ENCODE measurements around the gene FADS1. TPM values are rescaled to one million over a fixed set of nuclear protein-coding genes. Genes with fewer than 3 reads are reported as not detected.

FADS1 gene
- total RNA-seq, 2 experiments from 2014 or later: not detected

DNA sequence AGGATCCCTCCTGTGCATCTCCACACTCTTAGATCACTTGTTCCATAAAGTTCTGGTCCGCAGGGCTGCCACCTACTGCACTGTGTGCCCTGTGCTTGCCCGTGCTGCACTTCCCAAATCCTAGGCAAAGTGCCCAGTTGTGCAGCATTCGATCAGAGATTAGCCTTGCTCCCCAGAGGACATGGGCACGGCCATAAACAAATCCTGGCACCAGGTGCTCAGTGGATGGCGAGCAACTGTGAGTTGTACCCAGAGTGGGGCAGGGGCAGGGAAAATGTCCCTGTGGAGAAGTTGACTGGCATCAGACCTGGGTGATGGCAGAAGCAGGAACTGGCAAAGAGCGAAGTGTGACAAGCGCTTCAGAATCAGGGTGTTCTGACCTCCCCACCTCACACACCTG, 16.0 kb upstream of the FADS1 start:
- TF ChIP-seq EZH2phosphoT487 (IDR thresholded peaks at IDR 0.05; ENCODE audit: borderline replicate concordance, low read depth, low read length) (no peak), CTCF (conservative IDR thresholded peaks at IDR 0.05; ENCODE audit: low read length) (no peak)
- ChIA-PET POLR2A (no interaction called here), CTCF (ENCODE audit: unreplicated experiment) (no interaction called here)
- BruUV-seq (replicated peaks): no TSS peak
- no peak for DNase-seq (ENCODE audit: low spot score)
- intact Hi-C loops (cut with micrococcal nuclease; ENCODE audit: unreplicated experiment): no loop called here
- Histone ChIP-seq H3K9me3 (ENCODE audit: low read length) (no peaks in the 10 kb centered on the region), H3K4me1 (ENCODE audit: insufficient read depth, low read length, poor library complexity, severe bottlenecking) (peaks cover 31% of the 10 kb centered on the region), H2AFZ (ENCODE audit: low read length) (no peak overlapping the region), H3K4me3 (ENCODE audit: low read depth, low read length, poor library complexity, severe bottlenecking) (no peak overlapping the region), H3K4me2 (ENCODE audit: low read length) (no peak overlapping the region), H4K20me1 (ENCODE audit: insufficient read depth, low read length) (no peaks in the 10 kb centered on the region), H3K36me3 (ENCODE audit: insufficient read depth, low read length) (no peaks in the 10 kb centered on the region), H3K79me2 (ENCODE audit: insufficient read depth, low read depth, low read length) (no peaks in the 10 kb centered on the region), H3K9me2 (ENCODE audit: insufficient read depth, low read length) (no peaks in the 10 kb centered on the region), H3K27ac (ENCODE audit: low read depth, low read length, poor library complexity, severe bottlenecking) (no peak overlapping the region)

DNA sequence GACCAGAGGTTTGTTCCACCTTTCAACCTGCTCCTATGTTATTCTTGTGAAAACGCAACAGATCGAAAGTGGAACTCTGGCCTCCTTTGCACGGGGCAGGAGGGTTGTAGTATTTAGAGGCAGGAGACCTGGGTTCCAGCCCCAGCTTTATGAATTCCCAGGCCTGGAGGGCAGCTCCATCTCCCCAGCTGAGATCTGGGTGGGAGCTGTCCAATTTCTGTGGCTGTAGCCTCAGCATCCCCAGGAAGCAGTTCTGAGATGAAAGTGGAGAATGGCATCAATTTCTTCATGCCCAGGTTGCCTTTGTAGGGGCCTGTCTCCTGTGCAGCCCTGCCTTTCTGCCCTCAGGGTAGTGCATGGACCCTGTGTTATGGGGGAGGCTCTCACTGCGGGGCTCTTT, 15.4 kb upstream of the FADS1 start:
- Histone ChIP-seq H3K79me2 (ENCODE audit: insufficient read depth, low read depth, low read length) (no peaks in the 10 kb centered on the region), H3K4me1 (ENCODE audit: insufficient read depth, low read length, poor library complexity, severe bottlenecking) (peaks cover 31% of the 10 kb centered on the region), H3K4me2 (ENCODE audit: low read length) (no peak overlapping the region; the same call in 1 of the 2 replicates), H3K27ac (ENCODE audit: low read depth, low read length, poor library complexity, severe bottlenecking) (no peak overlapping the region), H2AFZ (ENCODE audit: low read length) (no peak overlapping the region), H3K9me3 (ENCODE audit: low read length) (no peaks in the 10 kb centered on the region), H3K36me3 (ENCODE audit: insufficient read depth, low read length) (no peaks in the 10 kb centered on the region), H3K4me3 (ENCODE audit: low read depth, low read length, poor library complexity, severe bottlenecking) (no peak overlapping the region), H4K20me1 (ENCODE audit: insufficient read depth, low read length) (no peaks in the 10 kb centered on the region), H3K9me2 (ENCODE audit: insufficient read depth, low read length) (no peaks in the 10 kb centered on the region)
- DNase-seq (ENCODE audit: low spot score): no peak
- no TSS peak for BruUV-seq (replicated peaks)
- TF ChIP-seq CTCF (conservative IDR thresholded peaks at IDR 0.05; ENCODE audit: low read length) (no peak), EZH2phosphoT487 (IDR thresholded peaks at IDR 0.05; ENCODE audit: borderline replicate concordance, low read depth, low read length) (no peak)
- intact Hi-C loops (cut with micrococcal nuclease; ENCODE audit: unreplicated experiment): no loop called here
- ChIA-PET CTCF (ENCODE audit: unreplicated experiment) (no interaction called here), POLR2A (no interaction called here)

GRCh38 chr11:61830237-61831105, 13.7 kb upstream of the FADS1 start:
- Histone ChIP-seq H3K36me3 (ENCODE audit: insufficient read depth, low read length) (no peaks in the 10 kb centered on the region), H3K27ac (ENCODE audit: low read depth, low read length, poor library complexity, severe bottlenecking) (no peak overlapping the region), H3K4me3 (ENCODE audit: low read depth, low read length, poor library complexity, severe bottlenecking) (no peak overlapping the region), H2AFZ (ENCODE audit: low read length) (no peak overlapping the region), H3K9me2 (ENCODE audit: insufficient read depth, low read length) (no peaks in the 10 kb centered on the region), H4K20me1 (ENCODE audit: insufficient read depth, low read length) (no peaks in the 10 kb centered on the region), H3K4me2 (ENCODE audit: low read length) (no peak overlapping the region; the same call in 1 of the 2 replicates), H3K9me3 (ENCODE audit: low read length) (no peaks in the 10 kb centered on the region), H3K79me2 (ENCODE audit: insufficient read depth, low read depth, low read length) (no peaks in the 10 kb centered on the region), H3K4me1 (ENCODE audit: insufficient read depth, low read length, poor library complexity, severe bottlenecking) (peaks cover 25% of the 10 kb centered on the region)
- DNase-seq (ENCODE audit: low spot score): no peak
- intact Hi-C loops (cut with micrococcal nuclease; ENCODE audit: unreplicated experiment): no loop called here
- TF ChIP-seq CTCF (conservative IDR thresholded peaks at IDR 0.05; ENCODE audit: low read length) (no peak), EZH2phosphoT487 (IDR thresholded peaks at IDR 0.05; ENCODE audit: borderline replicate concordance, low read depth, low read length) (no peak)
- no TSS peak for BruUV-seq (replicated peaks)
- ChIA-PET POLR2A (interaction anchor here (0.6 to 0.8 kb wide), 2 partner anchors 8 to 23 kb away, joined by 3 read pairs; no protein-coding TSS in a partner anchor), CTCF (ENCODE audit: unreplicated experiment) (no interaction called here)

Measured in OCI-LY7 (cell line).